ENCODE results near the gene ZBP1.

ZBP1 gene

GRCh38 chr20:57576617-57577550 is 43.3 kb downstream of the ZBP1 start:
- Histone ChIP-seq H2AFZ (ENCODE audit: insufficient read depth, low read length, poor library complexity) (no peak overlapping the region), H2BK5ac (ENCODE audit: low read depth, low read length, poor library complexity) (no peak overlapping the region), H4K91ac (ENCODE audit: low read depth, low read length) (no peak overlapping the region), H3K4me3 (ENCODE audit: low read depth, low read length) (no peak overlapping the region), H4K8ac (ENCODE audit: low read depth, low read length) (no peak overlapping the region), H3K9me3 (ENCODE audit: insufficient read depth, low read depth, low read length) (no peaks in the 10 kb centered on the region), H3K14ac (ENCODE audit: low read length) (no peak overlapping the region), H3K4ac (ENCODE audit: low read depth, low read length) (no peak overlapping the region), H3K27ac (ENCODE audit: low read depth, low read length) (no peak overlapping the region), H2BK120ac (ENCODE audit: insufficient read depth, low read length, poor library complexity) (no peak overlapping the region), H3K79me2 (ENCODE audit: control insufficient read depth, insufficient read depth, low read length, poor library complexity) (no peaks in the 10 kb centered on the region), H3K23ac (ENCODE audit: low read length) (no peak overlapping the region), H2AK5ac (ENCODE audit: low read length) (no peak overlapping the region), H3K79me1 (ENCODE audit: low read length) (no peaks in the 10 kb centered on the region), H4K12ac (ENCODE audit: low read depth, low read length) (no peak overlapping the region), H2BK12ac (ENCODE audit: low read length) (no peak overlapping the region), H3K27me3 (ENCODE audit: insufficient read depth, low read length) (no peaks in the 10 kb centered on the region), H3K4me1 (ENCODE audit: control insufficient read depth in 1 of 2, insufficient read depth in 2 of 2, low read length in 2 of 2) (no peaks in the 10 kb centered on the region), H3K9ac (ENCODE audit: low read length) (no peak overlapping the region), H3K18ac (ENCODE audit: low read length) (no peak overlapping the region), H3K36me3 (ENCODE audit: control insufficient read depth in 1 of 2, insufficient read depth in 2 of 2, low read length in 2 of 2) (no peaks in the 10 kb centered on the region), H3K4me2 (ENCODE audit: low read length) (no peak overlapping the region)
- DNase-seq = peak in 1 of 2 donors; percentile 13
- WGBS (ENCODE audit: extremely low coverage, insufficient coverage, insufficient read length) = 100% methylated on average over 3 of the region's 6 CpGs

- WGBS (ENCODE audit: extremely low coverage, insufficient coverage, insufficient read length) = no CpG with 5 or more reads among the region's 2 CpGs
These were observed 44.2 kb downstream of the ZBP1 start for GRCh38 chr20:57576002-57576401.

GRCh38 chr20:57574954-57575353 is 45.3 kb downstream of the ZBP1 start:
- Histone ChIP-seq H3K4me3 (ENCODE audit: low read depth, low read length) (no peak overlapping the region), H3K27me3 (ENCODE audit: insufficient read depth, low read length) (no peaks in the 10 kb centered on the region), H2AK5ac (ENCODE audit: low read length) (no peak overlapping the region), H3K4me2 (ENCODE audit: low read length) (no peak overlapping the region), H3K36me3 (ENCODE audit: control insufficient read depth in 1 of 2, insufficient read depth in 2 of 2, low read length in 2 of 2) (no peaks in the 10 kb centered on the region), H3K9ac (ENCODE audit: low read length) (no peak overlapping the region), H2AFZ (ENCODE audit: insufficient read depth, low read length, poor library complexity) (no peak overlapping the region), H3K27ac (ENCODE audit: low read depth, low read length) (no peak overlapping the region), H3K9me3 (ENCODE audit: insufficient read depth, low read depth, low read length) (no peaks in the 10 kb centered on the region), H3K4me1 (ENCODE audit: control insufficient read depth in 1 of 2, insufficient read depth in 2 of 2, low read length in 2 of 2) (no peaks in the 10 kb centered on the region), H3K14ac (ENCODE audit: low read length) (no peak overlapping the region), H3K4ac (ENCODE audit: low read depth, low read length) (no peak overlapping the region), H3K23ac (ENCODE audit: low read length) (no peak overlapping the region), H3K79me2 (ENCODE audit: control insufficient read depth, insufficient read depth, low read length, poor library complexity) (no peaks in the 10 kb centered on the region), H4K91ac (ENCODE audit: low read depth, low read length) (no peak overlapping the region), H4K12ac (ENCODE audit: low read depth, low read length) (no peak overlapping the region), H2BK12ac (ENCODE audit: low read length) (no peak overlapping the region), H3K79me1 (ENCODE audit: low read length) (no peaks in the 10 kb centered on the region), H2BK5ac (ENCODE audit: low read depth, low read length, poor library complexity) (no peak overlapping the region), H2BK120ac (ENCODE audit: insufficient read depth, low read length, poor library complexity) (no peak overlapping the region), H3K18ac (ENCODE audit: low read length) (no peak overlapping the region), H4K8ac (ENCODE audit: low read depth, low read length) (no peak overlapping the region)
- DNase-seq = no peak

More at GRCh38 chr20:57576002-57576401, 44.2 kb downstream of the ZBP1 start:
- Histone ChIP-seq H3K4me2 (ENCODE audit: low read length) (no peak overlapping the region), H3K36me3 (ENCODE audit: control insufficient read depth in 1 of 2, insufficient read depth in 2 of 2, low read length in 2 of 2) (no peaks in the 10 kb centered on the region), H3K18ac (ENCODE audit: low read length) (no peak overlapping the region), H4K91ac (ENCODE audit: low read depth, low read length) (no peak overlapping the region), H2AK5ac (ENCODE audit: low read length) (no peak overlapping the region), H4K8ac (ENCODE audit: low read depth, low read length) (no peak overlapping the region), H3K79me1 (ENCODE audit: low read length) (no peaks in the 10 kb centered on the region), H3K4ac (ENCODE audit: low read depth, low read length) (no peak overlapping the region), H2BK5ac (ENCODE audit: low read depth, low read length, poor library complexity) (no peak overlapping the region), H3K14ac (ENCODE audit: low read length) (no peak overlapping the region), H4K12ac (ENCODE audit: low read depth, low read length) (no peak overlapping the region), H3K4me1 (ENCODE audit: control insufficient read depth in 1 of 2, insufficient read depth in 2 of 2, low read length in 2 of 2) (no peaks in the 10 kb centered on the region), H2BK12ac (ENCODE audit: low read length) (no peak overlapping the region), H3K79me2 (ENCODE audit: control insufficient read depth, insufficient read depth, low read length, poor library complexity) (no peaks in the 10 kb centered on the region), H3K9ac (ENCODE audit: low read length) (no peak overlapping the region), H2AFZ (ENCODE audit: insufficient read depth, low read length, poor library complexity) (no peak overlapping the region), H3K27ac (ENCODE audit: low read depth, low read length) (no peak overlapping the region), H3K23ac (ENCODE audit: low read length) (no peak overlapping the region), H3K4me3 (ENCODE audit: low read depth, low read length) (no peak overlapping the region), H3K9me3 (ENCODE audit: insufficient read depth, low read depth, low read length) (no peaks in the 10 kb centered on the region), H3K27me3 (ENCODE audit: insufficient read depth, low read length) (no peaks in the 10 kb centered on the region), H2BK120ac (ENCODE audit: insufficient read depth, low read length, poor library complexity) (no peak overlapping the region)
- DNase-seq = no peak

DNA sequence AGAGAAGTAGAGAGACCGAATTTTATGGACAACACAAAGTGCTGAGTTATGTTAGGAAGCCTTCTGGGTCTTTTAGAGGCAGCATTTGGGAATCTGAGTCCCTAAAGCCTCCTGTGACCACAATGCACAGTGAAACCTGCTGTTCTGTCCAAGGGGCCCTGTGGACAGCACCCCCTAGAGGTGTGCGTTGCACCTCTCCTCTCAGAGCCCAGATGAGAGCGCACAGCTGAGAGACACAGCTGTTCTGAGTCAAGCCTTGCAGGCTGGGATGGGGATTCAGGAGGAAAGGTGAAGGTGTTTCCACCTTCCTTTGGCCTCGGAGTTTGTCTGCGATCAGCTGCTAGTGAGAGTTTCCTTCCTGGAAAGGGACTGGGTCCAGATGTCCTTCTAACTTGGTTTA is 46.3 kb downstream of the ZBP1 start:
- no peaks in the 10 kb centered on the region for H3K36me3 ChIP-seq (ENCODE audit: control insufficient read depth in 1 of 2, insufficient read depth in 2 of 2, low read length in 2 of 2)
- no peak overlapping the region for H3K23ac ChIP-seq (ENCODE audit: low read length)
- H3K9ac ChIP-seq (ENCODE audit: low read length) = no peak overlapping the region
- no CpG with 5 or more reads among the region's 5 CpGs for WGBS (ENCODE audit: extremely low coverage, insufficient coverage, insufficient read length)
- H3K4me1 ChIP-seq (ENCODE audit: control insufficient read depth in 1 of 2, insufficient read depth in 2 of 2, low read length in 2 of 2) = no peaks in the 10 kb centered on the region
- H4K91ac ChIP-seq (ENCODE audit: low read depth, low read length) = no peak overlapping the region
- no peak overlapping the region for H2BK5ac ChIP-seq (ENCODE audit: low read depth, low read length, poor library complexity)
- no peaks in the 10 kb centered on the region for H3K79me1 ChIP-seq (ENCODE audit: low read length)
- no peak overlapping the region for H3K18ac ChIP-seq (ENCODE audit: low read length)
- no peak overlapping the region for H3K14ac ChIP-seq (ENCODE audit: low read length)
- no peak overlapping the region for H3K4me3 ChIP-seq (ENCODE audit: low read depth, low read length)
- no peaks in the 10 kb centered on the region for H3K79me2 ChIP-seq (ENCODE audit: control insufficient read depth, insufficient read depth, low read length, poor library complexity)
- H4K12ac ChIP-seq (ENCODE audit: low read depth, low read length) = no peak overlapping the region
- no peak overlapping the region for H3K4ac ChIP-seq (ENCODE audit: low read depth, low read length)
- no peak overlapping the region for H3K27ac ChIP-seq (ENCODE audit: low read depth, low read length)
- H4K8ac ChIP-seq (ENCODE audit: low read depth, low read length) = no peak overlapping the region
- H2AK5ac ChIP-seq (ENCODE audit: low read length) = no peak overlapping the region
- no peak overlapping the region for H2BK120ac ChIP-seq (ENCODE audit: insufficient read depth, low read length, poor library complexity)
- H3K9me3 ChIP-seq (ENCODE audit: insufficient read depth, low read depth, low read length) = no peaks in the 10 kb centered on the region
- no peak overlapping the region for H2BK12ac ChIP-seq (ENCODE audit: low read length)
- no peak overlapping the region for H3K4me2 ChIP-seq (ENCODE audit: low read length)
- H2AFZ ChIP-seq (ENCODE audit: insufficient read depth, low read length, poor library complexity) = no peak overlapping the region
- no peak for DNase-seq
- no peaks in the 10 kb centered on the region for H3K27me3 ChIP-seq (ENCODE audit: insufficient read depth, low read length)

Measured in trophoblast cell (in vitro differentiated cells and primary cell).